Memory B cell (primary cell): ENCODE measurements around the gene PSMB7.

Experiments
- ATAC-seq: fragments of 150-1000 bp; cut with Tn5 transposase; 2 replicates; pipeline ENCODE4 v1.10.0; 2021; ENCODE audit warnings: low read depth, mild to moderate bottlenecking, moderate library complexity
- DNase-seq, 2 donors: peaks; one replicate each; pipeline ENCODE4 v3.0.0; 2022; ENCODE audit warnings: low spot score in 2 of 2
- H3K27ac Mint-ChIP-seq: one replicate; pipeline ENCODE4 v1.8.0; 2022; ENCODE audit warnings: mild to moderate bottlenecking, moderate library complexity, mixed read lengths
- H3K27me3 Mint-ChIP-seq: one replicate; pipeline ENCODE4 v1.8.0; 2022; ENCODE audit warnings: mixed read lengths
- H3K36me3 Mint-ChIP-seq: one replicate; pipeline ENCODE4 v1.8.0; 2022; ENCODE audit warnings: mild to moderate bottlenecking, mixed read lengths
- H3K4me1 Mint-ChIP-seq: one replicate; pipeline ENCODE4 v1.8.0; 2022; ENCODE audit warnings: mixed read lengths
- H3K4me3 Mint-ChIP-seq: one replicate; pipeline ENCODE4 v1.8.0; 2022; ENCODE audit warnings: mild to moderate bottlenecking, moderate library complexity, mixed read lengths
- H3K9me3 Mint-ChIP-seq: one replicate; pipeline ENCODE4 v1.8.0; 2022; ENCODE audit warnings: mixed read lengths

PSMB7 gene

DNA sequence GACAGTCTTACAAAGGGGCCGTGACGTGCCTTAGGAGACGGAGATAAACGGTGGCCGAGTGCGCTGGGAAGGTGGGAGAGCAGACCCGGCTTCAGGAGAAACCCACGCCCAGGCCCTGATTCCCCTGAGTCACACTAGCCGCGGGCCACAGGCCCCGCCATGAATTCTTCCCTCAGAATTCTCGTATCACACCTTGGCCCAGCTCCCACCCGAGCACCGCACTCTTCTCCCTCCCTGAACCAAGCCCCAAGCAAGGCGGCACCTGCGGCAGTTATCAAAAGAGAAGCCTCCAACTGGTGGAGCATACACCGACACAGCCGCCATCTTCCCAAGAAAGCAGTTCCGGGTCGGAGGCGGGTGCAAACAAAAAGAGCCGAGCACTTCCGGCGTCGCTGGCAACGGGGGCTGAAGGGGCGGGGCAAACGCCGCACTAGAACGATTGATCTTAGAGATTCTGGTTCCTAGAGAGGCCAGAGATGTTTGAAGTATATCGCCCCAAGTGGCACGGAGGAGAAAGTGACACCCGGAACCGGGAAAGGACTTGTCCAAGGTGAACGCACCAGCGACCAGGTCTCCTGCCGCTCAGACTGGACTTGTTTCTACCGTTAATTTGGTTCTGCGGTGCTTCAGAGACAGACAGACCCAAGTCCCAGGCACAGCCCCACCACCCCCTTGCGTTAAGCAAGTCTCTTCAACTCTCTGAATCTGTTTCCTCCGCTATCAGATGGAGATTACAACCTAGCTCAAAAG lies at the start of gene PSMB7:
TSS of gene PSMB7 (minus strand) at position 341 of the 750 bp plus-strand sequence. CDS start at position 324, 17 bp downstream.
- Mint-ChIP-seq H3K36me3 (peaks cover 17% of the 10 kb centered on the region), H3K9me3 (no peaks in the 10 kb centered on the region), H3K27ac (peak within 1 kb of the TSS; percentile 99), H3K27me3 (no peaks in the 10 kb centered on the region), H3K4me3 (peak within 1 kb of the TSS; percentile 99), H3K4me1 (peaks cover 14% of the 10 kb centered on the region)
- DNase-seq: peak; percentile 96 to 97
- peak; percentile 94 for ATAC-seq

DNA sequence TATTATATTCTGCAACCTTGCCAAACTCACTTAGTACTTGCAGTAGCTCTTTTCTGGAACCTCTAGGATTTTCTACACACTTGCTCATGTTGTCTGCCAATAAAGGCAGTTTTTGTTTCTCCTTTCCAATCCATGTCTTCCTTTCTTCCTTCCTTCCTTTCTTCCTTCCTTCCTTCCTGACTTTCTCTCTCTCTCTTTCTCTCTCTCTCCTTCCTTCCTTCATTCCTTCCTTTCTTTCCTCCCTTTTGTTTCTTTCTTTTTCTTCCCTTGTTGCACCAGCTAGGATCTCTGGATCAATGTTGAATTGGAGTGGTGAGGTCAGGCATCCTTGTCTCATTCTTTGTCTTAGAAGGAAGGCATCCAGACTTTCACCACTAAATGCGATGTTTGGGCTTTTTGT lies 47.5 kb upstream of the PSMB7 start:
- H3K9me3 Mint-ChIP-seq: peaks cover 4% of the 10 kb centered on the region
- no peak overlapping the region for H3K4me3 Mint-ChIP-seq
- H3K27ac Mint-ChIP-seq: no peak overlapping the region
- ATAC-seq: no peak
- H3K27me3 Mint-ChIP-seq: peaks cover 2% of the 10 kb centered on the region
- no peaks in the 10 kb centered on the region for H3K36me3 Mint-ChIP-seq
- DNase-seq: no peak
- no peaks in the 10 kb centered on the region for H3K4me1 Mint-ChIP-seq

DNA sequence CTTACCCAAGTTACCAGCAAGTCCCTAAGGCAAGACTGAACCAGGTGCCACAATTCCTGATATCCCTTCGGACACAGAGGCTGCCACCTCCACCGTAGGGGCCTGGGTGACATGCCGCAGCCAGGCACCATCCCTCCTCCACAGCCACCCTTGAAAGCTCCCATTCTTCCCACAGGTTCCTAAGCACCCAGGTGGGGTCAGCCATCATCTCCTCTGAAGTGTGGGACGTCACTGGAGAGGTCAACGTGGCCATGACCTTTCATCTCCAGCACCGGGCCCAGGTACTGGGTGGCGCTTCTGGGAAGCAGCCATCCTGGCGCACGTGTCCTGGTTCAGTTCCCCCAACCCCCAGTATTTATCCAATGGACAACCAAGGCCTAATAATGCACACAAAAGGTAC lies 43.2 kb upstream of the PSMB7 start:
- Mint-ChIP-seq H3K4me3 (no peak overlapping the region), H3K27ac (no peak overlapping the region), H3K9me3 (peaks cover 4% of the 10 kb centered on the region), H3K4me1 (no peaks in the 10 kb centered on the region), H3K36me3 (no peaks in the 10 kb centered on the region), H3K27me3 (peaks cover 3% of the 10 kb centered on the region)
- ATAC-seq (no peak), DNase-seq (no peak)

DNA sequence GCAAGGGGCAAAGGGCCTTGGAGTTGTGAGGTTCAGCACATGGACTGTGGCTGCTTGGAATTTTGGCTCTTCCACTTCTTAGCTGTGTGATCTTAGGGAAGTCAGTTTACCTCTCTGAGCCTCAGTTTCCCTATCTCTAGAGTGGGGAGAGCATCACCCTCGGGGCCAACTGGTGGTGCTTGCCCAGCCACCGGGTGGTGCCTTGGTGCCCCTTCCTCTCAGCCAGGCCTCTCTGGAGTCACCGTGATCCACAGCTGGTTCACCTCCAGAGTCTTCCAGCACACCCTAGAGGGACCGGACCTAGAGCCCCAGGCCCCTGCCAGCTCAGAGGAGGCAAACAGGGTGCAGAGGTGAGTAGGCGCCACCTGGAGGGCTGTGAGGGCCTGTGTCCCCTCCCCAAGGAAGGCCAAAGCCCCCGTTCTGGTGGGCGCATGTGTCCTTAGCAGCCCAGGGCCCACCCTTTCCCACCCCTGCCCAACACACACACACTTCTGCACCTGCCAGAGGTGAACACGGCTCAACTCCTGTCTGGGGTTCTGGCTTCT lies 42.7 kb upstream of the PSMB7 start:
- H3K4me3 Mint-ChIP-seq: no peak overlapping the region
- no peaks in the 10 kb centered on the region for H3K36me3 Mint-ChIP-seq
- DNase-seq (no peak), ATAC-seq (no peak)
- peaks cover 3% of the 10 kb centered on the region for H3K27me3 Mint-ChIP-seq
- no peaks in the 10 kb centered on the region for H3K4me1 Mint-ChIP-seq
- no peak overlapping the region for H3K27ac Mint-ChIP-seq
- H3K9me3 Mint-ChIP-seq: peaks cover 4% of the 10 kb centered on the region

DNA sequence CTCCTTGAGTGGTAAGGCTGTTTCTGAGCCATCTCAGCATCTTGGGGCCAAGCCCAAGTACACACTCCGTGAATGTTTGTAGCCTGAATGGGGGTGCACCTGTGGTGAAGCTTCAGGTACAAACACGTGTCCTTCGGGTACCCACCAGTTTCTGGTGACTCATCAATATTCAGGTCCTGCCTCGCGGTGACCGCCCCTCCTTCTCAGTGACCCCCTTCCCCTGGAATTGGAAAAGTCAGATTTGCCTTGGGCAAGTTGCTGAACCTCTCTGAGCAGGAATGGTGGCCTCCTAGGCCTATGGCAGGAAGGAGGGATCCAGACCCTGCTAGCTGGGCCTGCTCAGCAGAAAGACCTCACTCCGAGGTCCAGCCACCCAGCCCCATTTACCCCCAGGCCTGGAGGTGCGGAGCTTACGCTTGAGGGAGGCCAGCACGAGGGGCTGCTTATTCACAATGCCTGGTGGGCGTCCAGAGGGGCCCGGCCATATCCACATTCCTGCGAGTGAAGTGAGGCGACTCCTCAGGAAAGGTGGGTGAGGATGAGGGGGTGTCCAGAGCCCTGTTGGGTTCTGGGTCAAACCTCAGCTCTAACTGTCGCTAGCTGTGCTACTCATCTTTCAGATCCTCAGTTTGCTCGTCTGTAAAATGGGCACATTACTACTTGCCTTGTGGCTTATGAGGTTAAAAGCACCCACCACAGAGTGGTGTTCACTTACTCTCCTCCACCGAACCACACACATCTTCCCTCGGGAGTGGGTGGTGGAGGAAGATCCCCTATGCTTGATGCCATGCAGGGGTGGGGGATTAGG lies 42.0 kb upstream of the PSMB7 start:
- Mint-ChIP-seq H3K9me3 (peaks cover 2% of the 10 kb centered on the region), H3K27me3 (peaks cover 5% of the 10 kb centered on the region), H3K36me3 (no peaks in the 10 kb centered on the region), H3K4me1 (no peaks in the 10 kb centered on the region), H3K27ac (no peak overlapping the region), H3K4me3 (no peak overlapping the region)
- no peak for ATAC-seq
- no peak for DNase-seq

DNA sequence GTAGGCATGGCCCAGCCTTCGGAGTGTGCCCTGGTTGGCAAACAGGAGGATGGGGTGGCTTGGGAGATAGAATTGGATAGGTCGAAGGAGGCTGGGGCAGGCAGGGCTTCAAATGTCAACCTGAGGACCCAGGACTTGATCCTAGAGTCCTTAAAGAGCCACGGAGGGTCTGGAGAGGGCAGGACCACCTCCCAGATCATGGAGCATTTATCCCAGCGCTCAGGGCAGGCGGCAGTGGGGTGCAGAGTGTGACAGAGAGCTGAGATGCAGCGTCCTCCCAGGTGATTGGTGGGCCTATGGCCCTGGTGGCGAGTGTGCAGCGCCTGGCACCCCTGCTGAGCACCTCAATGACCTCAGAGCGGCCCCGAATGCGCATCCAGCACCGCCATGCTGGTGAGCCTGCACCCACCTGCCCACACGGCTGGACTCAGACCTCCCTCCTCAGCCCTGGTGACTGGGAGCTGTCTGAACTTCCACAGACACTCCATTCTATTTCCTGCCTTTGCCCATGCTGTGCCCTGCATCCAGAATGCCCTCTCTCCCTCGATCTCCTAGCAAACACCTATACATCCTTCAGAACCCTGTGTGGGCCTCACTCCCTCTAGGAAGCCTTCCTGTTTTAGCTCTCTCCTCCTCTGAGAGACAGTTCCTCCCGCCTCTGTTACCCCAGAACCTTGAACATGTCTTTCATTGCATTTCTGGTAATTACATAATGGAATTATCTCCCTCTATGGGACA lies 41.3 kb upstream of the PSMB7 start:
- H3K4me1 Mint-ChIP-seq: no peaks in the 10 kb centered on the region
- H3K36me3 Mint-ChIP-seq: no peaks in the 10 kb centered on the region
- DNase-seq: no peak
- peaks cover 6% of the 10 kb centered on the region for H3K27me3 Mint-ChIP-seq
- no peak overlapping the region for H3K27ac Mint-ChIP-seq
- ATAC-seq: no peak
- H3K4me3 Mint-ChIP-seq: no peak overlapping the region
- H3K9me3 Mint-ChIP-seq: peaks cover 2% of the 10 kb centered on the region

DNA sequence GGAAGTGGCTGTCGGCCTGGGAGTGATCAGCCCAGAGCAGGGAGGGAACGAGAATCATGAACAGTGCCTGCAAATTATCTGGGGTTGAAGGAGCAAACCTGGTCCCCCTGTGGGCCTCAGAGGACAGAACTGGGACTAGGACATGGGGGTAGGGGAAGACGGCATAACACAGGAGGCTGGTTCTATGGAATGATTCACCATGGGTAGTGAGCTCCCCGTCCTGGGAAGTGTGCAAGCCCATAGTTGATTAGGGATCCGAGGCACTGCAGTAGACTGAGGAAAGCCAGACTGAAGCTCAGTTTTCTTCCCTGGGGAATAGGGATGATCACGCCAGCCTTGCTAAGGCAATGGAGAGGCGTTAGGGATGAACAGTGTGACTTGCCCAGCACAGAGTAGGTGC lies 40.6 kb upstream of the PSMB7 start:
- H3K9me3 Mint-ChIP-seq: peaks cover 2% of the 10 kb centered on the region
- H3K27me3 Mint-ChIP-seq: peaks cover 11% of the 10 kb centered on the region
- DNase-seq (no peak), ATAC-seq (no peak)
- H3K4me1 Mint-ChIP-seq: peaks cover 4% of the 10 kb centered on the region
- no peak overlapping the region for H3K4me3 Mint-ChIP-seq
- no peaks in the 10 kb centered on the region for H3K36me3 Mint-ChIP-seq
- no peak overlapping the region for H3K27ac Mint-ChIP-seq

DNA sequence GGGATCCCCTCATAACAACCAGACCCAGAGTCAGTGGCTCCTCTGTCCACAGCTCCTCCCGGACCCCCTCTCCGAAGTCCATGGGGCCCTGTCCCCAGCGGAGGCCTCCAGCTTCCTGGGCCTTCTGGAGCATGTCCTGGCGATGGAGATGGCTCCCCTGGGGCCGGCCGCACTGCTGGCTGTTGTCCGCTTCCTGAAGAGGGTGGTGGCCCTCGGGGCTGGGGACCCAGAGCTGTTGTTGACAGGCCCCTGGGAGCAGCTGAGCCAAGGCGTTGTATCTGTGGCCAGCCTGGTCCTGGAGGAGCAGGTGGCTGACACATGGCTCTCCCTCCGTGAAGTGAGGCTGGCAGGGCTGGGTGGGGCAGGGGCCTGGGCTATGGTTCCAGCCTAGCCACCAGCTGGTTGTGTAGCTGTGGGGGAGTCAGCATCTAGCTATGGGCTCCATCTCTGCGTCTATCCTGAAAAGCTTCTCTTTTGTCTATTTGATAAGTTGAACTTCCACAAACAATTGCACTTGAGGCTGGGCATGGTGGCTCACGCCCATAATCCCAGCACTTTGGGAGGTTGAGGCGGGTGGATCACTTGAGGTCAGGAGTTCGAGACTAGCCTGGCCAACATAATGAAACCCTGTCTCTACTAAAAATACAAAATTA lies 39.7 kb upstream of the PSMB7 start:
- Mint-ChIP-seq H3K4me3 (no peak overlapping the region), H3K36me3 (no peaks in the 10 kb centered on the region), H3K9me3 (no peaks in the 10 kb centered on the region), H3K27ac (no peak overlapping the region), H3K27me3 (peaks cover 16% of the 10 kb centered on the region), H3K4me1 (peaks cover 4% of the 10 kb centered on the region)
- ATAC-seq: no peak
- no peak for DNase-seq

DNA sequence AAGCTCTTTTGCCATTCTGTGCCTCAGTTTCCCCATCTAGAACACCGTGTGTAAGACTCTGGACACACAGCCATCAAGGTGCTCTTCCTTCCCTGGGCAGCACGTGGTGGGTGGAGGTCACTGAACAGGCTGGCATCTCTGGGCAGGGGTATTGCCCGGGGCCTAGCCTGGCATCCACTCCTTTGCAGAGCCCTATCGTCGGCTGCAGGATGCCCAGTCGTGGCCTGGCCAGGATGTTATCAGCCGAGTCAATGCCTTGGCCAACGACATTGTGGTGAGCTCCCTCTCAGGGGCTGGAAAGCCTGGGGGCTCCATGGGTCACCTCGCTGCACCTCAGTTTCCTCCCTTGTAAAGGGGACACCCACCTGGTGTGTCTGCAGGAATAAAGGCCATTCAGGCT lies 39.1 kb upstream of the PSMB7 start:
- Mint-ChIP-seq H3K36me3 (no peaks in the 10 kb centered on the region), H3K4me3 (no peak overlapping the region), H3K27ac (no peak overlapping the region), H3K4me1 (peaks cover 4% of the 10 kb centered on the region), H3K9me3 (no peaks in the 10 kb centered on the region), H3K27me3 (peaks cover 19% of the 10 kb centered on the region)
- ATAC-seq (no peak), DNase-seq (no peak)

DNA sequence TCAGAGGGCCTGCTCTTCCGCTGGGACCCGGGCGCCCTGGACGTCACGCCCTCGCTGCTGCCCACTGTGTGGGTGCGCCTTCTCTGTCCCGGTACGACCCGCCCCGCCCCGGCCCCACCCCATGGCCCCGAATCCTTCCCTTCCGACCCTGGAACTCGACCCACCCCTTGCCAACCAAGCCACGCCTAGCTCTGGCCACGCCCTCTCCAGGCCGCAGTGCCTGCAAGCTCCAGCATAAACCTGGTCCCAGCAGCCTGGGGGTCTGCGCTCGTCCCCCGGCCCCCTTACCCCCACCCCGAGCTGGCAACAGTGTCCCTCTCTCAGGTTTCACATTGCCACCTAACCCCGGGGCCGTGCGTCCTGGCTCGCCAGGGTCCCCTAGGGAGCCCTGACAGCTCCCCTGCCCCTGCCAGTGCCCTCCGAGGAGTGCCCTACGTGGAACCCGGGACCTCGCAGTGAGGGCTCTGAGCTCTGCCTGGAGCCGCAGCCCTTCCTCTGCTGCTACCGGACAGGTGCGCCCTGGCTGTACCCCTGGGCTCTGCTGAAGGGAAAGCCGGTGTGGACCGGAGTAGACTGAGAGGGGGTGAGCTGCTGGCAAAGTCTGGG lies 38.4 kb upstream of the PSMB7 start:
- Mint-ChIP-seq H3K36me3 (no peaks in the 10 kb centered on the region), H3K27ac (no peak overlapping the region), H3K9me3 (no peaks in the 10 kb centered on the region), H3K4me1 (peaks cover 4% of the 10 kb centered on the region), H3K27me3 (peaks cover 22% of the 10 kb centered on the region), H3K4me3 (no peak overlapping the region)
- no peak for ATAC-seq
- DNase-seq: no peak

DNA sequence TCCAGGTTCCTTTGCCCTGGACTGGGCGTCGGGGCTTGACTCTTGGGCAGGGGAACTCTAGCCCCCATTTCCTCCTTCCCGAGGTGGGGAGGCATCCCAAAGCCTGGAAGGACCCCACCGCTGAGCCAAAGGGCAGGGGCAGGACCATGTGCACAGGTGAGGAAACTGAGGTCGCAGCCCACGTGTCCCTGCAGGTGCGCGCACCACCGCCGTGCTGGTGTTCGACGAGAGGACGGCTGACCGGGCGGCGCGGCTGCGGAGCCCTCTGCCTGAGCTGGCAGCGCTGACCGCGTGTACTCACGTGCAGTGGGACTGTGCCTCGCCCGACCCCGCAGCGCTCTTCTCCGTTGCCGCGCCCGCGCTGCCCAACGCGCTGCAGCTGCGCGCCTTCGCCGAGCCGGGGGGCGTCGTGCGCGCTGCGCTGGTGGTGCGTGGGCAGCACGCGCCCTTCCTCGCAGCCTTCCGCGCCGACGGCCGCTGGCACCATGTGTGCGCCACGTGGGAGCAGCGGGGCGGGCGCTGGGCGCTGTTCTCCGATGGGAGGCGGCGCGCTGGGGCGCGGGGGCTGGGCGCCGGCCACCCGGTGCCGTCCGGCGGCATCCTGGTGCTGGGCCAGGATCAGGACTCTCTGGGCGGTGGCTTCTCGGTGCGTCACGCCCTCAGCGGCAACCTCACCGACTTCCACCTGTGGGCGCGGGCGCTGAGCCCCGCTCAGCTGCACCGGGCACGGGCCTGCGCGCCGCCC lies 37.8 kb upstream of the PSMB7 start:
- H3K9me3 Mint-ChIP-seq: no peaks in the 10 kb centered on the region
- peaks cover 25% of the 10 kb centered on the region for H3K27me3 Mint-ChIP-seq
- H3K4me3 Mint-ChIP-seq: no peak overlapping the region
- no peak overlapping the region for H3K27ac Mint-ChIP-seq
- ATAC-seq (no peak), DNase-seq (no peak)
- no peaks in the 10 kb centered on the region for H3K36me3 Mint-ChIP-seq
- H3K4me1 Mint-ChIP-seq: peaks cover 4% of the 10 kb centered on the region

DNA sequence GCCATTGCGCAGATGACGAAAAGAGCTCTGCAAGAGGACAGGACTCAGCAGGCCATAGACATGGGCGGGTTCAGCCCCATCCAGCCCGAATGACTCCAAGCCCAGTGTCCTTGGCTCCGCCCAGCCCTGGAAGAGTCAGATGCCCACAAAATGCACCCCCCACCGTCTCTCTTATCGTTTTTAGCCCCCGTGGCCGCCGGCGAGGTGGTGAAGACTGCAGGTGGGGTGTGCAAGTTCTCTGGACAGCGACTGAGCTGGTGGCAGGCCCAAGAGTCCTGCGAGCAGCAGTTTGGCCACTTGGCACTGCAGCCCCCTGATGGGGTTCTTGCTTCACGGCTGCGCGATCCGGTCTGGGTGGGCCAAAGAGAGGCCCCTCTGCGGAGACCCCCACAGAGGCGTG lies 37.1 kb upstream of the PSMB7 start:
- no peak overlapping the region for H3K4me3 Mint-ChIP-seq
- no peak overlapping the region for H3K27ac Mint-ChIP-seq
- H3K9me3 Mint-ChIP-seq: no peaks in the 10 kb centered on the region
- no peak for ATAC-seq
- peaks cover 25% of the 10 kb centered on the region for H3K27me3 Mint-ChIP-seq
- H3K36me3 Mint-ChIP-seq: no peaks in the 10 kb centered on the region
- no peak for DNase-seq
- H3K4me1 Mint-ChIP-seq: peaks cover 4% of the 10 kb centered on the region
